Inflammatory macrophage treated with lipopolysaccharide for 1 hour (primary cell): ENCODE data around the gene LMBRD2.
"Not testable (repeated sequence)": the region's sequence is repeated elsewhere in the genome, so short reads cannot be mapped to it uniquely, and the experiment has no call there.

ENCODE experiments used
- DNase-seq, 2 donors: peaks; one replicate each; pipeline ENCODE4 v3.0.0-alpha.2; 2020 to 2022

The LMBRD2 gene

DNA sequence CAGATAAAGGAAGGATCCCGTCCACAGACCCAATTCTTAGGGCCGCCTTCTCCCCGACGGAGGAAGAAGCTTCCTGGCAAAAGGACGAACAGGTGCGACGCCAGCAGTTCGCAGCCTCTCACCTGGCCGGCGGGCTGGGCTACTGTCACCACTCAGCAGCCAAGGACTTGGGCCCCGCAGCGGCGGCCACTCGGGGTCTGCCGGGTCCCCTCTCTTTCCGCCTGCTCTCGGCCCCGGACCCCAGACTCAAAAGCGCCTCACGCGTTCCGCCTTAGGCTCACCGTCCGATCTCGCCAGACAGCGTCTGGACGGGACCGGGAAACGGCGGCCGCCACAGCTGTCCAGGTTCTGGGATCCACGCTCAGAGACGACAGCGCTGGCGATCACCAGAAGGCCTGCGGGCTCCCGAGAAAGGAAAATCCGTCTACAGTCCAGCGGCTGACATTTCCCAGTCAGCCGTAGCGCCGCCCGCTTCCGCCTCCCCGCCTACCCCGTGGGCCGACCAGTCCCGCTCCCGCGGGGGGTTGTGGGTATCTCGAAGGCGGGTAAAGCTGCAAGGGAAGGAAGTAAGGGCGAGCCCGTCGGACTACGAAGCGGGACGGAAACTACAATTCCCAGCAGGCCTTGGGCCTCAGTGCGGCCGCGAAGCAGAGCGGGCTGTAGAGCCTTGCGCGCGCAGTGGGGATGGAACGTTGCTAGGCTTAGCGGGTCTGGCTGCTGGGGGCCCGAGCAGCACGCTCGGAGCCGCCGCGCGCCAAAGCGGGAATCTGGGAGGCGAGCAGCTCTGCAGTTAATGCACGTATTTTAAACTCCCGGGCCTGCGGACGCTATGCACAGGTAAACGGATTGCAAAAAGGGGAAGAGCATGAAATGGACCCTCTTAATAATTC lies at the start of gene LMBRD2, which contains the start of gene SKP2:
Gene LMBRD2 (minus strand): TSS at position 454 of the 890 bp plus-strand sequence. CDS start 8,538 bp downstream, outside the sequence.
Gene SKP2 (plus strand): TSS at position 678 of the 890 bp plus-strand sequence. CDS start 152 bp downstream, at position 830.
- peak; percentile 96 to 97 for DNase-seq

DNA sequence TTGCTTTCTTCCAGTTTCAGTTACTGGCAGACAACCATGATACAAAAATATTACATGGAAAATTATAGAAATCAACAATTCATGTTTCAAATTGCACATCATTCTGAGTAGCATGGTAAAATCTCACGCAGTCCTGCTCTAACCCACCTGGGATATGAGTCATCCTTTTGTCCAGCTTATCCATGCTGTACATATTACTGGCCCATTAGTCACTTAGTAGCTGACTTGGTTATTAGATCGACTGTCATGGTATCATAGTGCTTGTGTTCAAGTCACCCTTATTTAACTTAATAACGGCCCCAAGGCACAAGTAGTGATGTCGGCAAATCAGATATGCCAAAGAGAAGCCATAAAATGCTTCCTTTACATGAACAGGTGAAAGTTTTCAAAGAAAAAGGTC lies 48.8 kb upstream of the LMBRD2 start:
- DNase-seq = no peak

DNA sequence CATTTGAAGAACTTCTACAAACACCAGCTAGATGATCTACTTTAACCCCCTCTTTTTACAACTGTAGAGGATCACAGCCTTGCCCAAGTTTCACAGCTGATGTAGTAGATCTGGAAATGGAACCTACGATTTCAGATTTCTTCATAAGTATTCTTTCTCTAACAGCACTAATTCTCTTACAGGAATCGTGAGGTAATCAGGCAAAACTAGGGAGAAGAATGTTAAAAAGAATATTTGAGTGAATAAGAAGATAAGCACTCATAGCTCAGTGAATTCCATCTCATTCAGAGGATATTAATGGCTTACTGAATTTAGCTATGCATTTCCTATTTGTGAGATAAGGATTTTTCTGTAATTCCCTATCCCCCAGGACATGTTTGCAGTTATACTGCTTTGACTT lies 47.9 kb upstream of the LMBRD2 start:
- DNase-seq = no peak

DNA sequence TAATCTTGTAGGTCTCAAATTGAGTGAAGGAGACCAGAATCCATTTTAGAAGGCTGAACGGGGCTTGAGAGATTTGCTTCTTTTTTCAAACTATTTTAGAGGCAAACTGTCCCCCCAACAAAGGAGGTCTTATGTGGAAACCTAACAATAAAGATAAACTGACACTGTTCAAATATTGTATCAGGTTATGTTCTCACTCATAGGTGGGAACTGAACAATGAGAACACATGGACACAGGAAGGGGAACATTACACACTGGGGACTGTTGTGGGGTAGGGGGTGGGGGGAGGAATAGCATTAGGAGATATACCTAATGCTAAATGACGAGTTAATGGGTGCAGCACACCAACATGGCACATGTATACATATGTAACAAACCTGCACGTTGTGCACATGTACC lies 47.1 kb upstream of the LMBRD2 start:
- DNase-seq = not testable (repeated sequence)

DNA sequence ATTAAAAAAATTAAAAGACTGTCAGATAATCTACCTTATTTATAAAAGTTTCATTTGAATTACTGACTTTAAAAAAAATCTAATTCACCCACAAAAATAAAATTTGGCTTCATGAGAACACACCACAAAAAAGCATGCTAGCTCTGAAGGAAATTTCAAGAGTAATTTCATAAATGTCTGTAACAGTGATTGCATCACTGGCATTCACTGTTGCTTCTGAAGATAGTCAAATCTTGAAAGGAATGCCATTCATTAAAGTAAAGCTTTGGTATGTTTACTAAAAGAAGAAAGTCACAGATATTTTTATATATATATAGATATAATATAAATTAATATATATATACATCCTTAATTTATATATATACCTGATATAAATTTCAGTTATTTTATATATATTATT lies 46.6 kb upstream of the LMBRD2 start:
- DNase-seq = no peak

DNA sequence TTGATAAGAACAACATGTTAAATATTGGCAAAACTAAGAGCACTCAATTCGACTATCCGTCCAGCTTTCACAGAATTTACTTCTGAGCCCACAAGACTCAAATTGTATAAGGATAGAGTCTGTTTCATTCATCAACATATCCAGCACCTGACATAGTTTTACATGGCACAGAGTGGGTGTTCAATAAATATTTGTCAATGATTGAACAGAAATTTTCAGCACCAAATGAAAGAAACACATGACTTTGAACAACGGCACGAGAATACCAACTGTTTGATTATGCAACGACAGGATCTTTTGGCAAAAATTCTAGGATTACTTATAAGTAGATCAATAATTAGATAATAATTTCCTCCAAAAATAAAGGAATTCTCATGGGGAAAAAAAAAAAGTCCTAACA lies 42.1 kb upstream of the LMBRD2 start:
- DNase-seq = no peak

DNA sequence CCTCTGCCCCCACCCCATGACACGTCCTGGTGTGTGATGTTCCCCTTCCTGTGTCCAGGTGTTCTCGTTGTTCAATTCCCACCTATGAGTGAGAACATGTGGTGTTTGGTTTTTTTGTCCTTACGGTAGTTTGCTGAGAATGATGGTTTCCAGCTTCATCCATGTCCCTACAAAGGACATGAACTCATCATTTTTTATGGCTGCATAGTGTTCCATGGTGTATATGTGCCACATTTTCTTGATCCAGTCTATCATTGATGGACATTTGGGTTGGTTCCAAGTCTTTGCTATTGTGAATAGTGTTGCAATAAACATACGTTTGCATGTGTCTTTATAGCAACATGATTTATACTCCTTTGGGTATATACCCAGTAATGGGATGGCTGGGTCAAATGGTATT lies 32.7 kb upstream of the LMBRD2 start:
- DNase-seq = not testable (repeated sequence)

DNA sequence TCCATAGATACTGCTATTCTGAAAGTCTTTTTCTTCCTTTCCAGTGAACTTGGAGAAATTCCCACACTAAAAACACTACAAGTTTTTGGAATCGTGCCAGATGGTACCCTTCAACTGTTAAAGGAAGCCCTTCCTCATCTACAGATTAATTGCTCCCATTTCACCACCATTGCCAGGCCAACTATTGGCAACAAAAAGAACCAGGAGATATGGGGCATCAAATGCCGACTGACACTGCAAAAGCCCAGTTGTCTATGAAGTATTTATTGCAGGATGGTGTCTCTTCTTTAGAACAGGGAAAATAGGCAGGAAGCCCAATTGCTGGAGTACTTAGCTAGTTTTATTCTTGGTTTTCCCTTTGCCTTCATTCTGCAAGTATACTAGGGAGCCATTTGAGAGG lies 30.1 kb upstream of the LMBRD2 start:
- DNase-seq = no peak

DNA sequence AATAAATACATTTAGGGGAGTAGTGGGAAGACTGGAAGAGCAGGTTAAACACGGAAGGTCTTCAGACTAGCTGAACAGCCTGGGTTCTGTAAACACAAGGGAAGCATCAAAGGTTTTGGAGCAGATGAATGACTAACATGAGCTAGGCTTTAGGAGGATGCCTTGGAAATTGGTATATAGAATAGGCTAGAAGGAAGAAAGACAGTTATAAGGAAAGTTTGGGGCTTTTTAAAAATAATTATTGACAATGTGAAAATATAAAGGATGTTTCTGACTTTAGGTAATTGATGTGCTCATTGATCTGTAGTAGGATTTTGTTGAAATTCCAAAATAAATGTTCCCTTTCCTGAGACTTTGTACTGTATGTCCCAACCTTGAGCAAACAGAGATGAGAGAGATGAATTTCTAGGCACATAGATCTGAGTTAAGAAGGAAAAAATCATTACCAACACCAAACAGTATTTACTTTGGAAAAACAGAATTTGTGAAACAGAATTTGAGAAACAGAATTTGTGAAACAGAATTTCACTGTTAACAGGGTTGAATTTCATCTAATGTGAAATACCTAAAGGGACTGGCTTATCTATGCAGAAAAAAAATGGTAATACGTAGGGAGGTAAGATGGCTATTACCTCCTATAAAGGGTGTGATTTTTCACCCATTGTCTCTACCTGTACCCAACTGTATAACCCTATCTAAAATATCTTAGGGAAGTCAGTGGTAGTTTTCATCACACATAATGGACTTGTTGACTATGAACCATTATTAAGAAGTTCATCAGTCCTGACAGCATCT lies 29.1 kb upstream of the LMBRD2 start:
- DNase-seq = no peak

DNA sequence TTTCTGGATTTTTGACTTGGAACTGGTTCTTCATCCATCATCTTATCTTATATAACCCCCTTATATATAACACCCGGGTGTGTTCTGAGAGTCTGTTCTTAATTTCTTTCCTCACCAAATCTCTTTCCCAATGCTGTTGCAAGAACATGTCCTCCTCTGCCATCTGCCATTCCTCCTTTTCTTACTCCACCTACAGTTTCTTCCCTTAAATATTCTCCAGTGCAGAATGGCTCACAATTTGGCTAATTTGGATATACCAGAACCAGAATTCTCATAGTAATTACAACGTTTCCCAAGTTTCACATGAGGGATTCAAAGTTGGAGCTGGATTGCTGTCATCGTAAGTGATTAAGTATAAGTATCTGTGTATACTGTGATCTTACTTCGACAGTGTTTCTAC lies 28.3 kb upstream of the LMBRD2 start:
- no peak for DNase-seq

DNA sequence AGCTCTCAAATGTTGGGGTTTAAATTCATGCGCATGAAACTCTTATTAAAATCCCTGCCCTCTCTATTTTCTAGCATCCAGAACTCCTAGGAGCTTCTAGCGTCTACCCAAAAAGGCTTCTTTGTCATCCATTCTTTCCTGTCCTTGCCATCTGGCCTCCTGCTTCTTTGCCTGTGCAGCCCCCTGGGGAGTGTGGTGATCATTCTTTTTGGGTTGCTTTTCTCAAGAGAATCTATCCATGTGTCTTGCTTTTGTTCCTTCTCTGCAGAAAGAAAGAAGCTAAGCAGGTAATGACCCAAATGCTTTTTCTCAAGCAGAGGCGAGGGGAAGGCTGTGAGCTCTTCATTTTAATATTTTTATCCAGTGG lies 26.8 kb upstream of the LMBRD2 start:
- DNase-seq = no peak

DNA sequence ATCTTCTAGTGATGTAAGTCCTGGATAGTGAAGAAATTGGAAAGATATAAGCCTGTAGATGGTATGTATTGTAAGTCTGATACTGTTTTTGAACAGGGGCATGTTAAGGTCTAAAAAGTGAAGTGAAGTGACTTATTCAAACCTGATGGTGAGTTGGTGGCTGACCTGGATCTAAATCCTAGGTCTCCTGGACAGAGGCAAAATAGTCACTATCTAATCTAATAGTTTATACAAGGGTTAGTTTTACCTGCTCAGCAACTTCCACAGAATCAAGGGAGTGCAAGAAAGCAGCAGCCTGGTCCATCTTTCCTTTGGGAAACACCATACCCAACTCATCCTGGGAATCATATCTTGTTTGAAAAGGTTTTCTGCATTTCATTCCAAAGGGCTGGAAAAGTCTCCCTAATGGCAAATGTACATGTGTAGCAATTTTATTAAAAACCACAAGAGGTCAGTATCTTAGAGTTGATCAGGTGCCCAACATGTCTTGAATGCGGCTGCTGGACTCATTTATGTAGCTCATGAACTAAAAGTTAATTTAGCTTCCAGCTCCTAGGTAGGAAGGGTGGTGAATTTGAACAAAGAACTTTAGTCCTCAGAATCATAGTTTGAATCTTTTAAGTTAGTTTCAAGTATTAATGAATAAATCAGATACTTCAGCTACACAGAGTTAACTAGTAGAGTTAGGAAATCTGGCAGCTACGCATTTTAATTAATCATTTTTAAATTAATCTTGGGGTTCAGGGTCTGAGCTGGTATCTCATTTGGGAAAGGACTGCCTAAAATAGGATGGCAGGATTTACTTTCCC lies 26.2 kb upstream of the LMBRD2 start:
- peak; percentile 9 to 30 for DNase-seq

DNA sequence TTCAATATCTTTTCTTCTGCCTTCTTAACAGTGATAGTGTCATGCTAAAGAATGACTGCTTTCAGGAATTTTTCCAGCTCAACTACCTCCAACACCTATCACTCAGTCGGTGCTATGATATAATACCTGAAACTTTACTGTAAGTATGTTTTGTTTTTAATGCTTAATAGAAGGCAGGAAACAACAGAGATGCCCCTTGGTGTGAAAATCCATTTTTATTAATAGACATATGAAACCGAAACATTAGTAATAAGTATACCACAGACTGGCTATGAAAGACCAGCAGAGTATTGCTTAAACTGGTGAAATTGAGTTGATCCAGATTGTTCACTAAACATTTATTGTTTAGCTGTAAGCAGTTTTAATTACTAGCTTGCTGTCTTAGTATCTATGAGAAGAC lies 25.5 kb upstream of the LMBRD2 start:
- no peak for DNase-seq

DNA sequence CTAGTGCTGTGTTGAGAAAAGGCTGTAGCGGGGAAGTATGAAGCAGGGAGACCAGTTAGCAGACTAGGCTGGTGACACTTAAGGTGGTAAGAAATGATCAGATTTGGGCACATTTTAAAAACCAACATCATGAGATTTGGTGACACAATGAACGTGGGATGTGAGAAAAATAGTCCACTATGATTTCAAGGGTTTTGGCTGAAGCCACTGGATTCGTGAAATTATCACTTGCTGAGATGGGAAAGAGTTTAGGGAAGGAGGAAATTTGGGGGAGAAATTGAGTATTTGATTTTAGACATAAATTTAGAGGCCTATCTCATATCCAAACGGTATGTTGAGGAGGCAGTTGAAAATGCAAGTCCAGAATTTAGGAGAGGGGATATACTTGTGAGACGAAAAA lies 23.4 kb upstream of the LMBRD2 start:
- no peak for DNase-seq

DNA sequence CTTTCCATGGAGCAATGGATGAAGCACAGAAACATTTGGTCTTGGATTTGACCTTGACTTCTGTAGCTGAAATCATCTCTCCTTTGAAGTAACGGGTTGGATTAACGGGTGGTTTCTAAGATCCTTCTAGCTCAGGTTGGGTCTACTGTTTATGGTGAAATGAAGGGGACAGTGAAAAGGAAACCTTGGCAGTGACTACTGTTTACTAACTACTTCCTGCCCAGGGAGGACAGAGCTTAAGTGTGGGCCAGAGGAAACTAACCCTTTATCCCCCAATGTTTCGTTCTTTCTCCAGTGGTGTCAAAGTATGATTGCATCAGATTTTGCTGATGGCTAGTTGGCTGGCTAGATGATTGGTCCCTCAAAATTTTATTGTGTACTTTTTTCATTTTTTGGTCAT lies 22.4 kb upstream of the LMBRD2 start:
- DNase-seq = no peak

DNA sequence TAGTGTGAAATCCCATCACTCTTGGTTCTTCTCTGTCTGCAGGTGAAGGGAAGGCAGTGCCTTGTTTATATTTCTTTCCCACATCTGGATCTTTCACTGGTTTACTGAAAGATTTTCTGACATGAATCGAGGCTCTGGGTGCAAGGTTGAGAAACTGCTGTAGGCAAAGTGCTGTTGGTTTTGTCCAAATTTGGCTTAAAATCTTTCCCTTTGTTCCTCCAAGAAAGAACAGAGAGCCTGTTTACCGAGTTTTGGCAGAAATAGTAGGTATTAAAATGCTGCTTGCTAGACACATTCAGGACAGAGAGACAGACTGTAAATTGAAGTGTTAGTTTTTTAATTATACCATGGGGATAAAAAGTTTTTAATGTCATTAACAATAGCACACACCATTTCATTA lies 21.7 kb upstream of the LMBRD2 start:
- DNase-seq = no peak

DNA sequence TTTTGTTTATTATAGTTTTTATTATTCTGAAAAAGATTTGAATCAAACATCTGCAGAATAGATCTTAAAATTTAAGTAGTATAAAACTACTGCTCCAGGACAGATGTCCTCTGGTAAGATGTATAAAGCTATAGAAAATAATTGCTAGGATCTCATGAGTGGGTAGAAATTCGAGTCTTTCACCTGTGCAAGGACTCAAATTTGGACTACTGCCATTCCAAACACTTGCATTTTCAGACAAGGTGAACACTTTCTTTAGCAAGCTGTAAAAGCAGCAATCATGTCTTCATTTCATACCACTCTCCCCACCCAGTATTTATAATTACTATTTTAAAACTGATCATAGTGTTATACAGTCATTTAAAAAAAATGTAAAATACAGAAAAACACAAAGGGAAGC lies 20.9 kb upstream of the LMBRD2 start:
- no peak for DNase-seq

DNA sequence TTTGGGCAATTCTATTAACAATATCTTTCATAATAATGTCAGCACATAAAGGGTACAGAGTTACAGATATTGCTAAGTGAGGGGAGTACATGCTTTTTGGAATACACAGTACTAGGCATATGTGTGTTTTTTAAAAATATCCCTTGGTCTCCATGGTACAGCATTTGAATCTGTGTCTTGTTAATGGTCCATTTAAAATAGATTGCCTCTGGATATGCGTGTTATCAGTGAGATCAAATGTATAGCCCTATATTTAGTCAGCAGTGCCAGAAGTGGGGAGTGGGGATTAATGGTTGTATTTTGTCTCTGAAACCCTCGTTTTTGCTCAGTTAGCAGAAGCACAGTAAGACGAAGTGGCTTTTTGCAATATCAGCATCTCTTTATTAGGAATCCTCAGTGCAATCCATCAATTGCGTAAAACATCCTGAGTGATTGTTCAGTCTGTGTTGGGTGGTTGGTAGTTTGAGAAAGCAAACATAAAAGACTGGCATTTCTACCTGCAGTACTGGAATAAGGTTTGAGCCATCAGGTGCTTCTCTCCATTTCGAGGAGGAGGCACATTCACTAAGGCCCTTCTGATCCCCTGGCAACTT lies 19.2 kb upstream of the LMBRD2 start:
- DNase-seq = no peak

DNA sequence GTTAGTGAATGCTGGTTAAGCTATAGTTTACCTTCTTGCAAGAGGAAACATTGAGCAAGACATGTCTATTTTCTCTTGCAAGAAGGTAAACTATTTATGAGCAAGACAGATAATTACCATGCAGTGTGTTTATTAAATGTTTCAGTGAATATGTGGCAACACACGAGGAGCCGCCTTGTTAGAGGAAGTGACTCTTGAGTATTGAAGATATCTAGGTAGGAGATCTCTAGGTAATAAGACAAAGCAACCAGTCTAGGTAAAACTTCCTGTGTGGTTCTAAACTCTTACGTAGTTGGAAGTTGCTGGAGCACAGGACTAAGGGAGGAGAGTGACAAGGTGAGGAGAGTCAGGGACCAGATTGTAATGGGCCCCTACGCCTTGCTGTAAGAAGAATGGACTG lies 17.1 kb upstream of the LMBRD2 start:
- no peak for DNase-seq

DNA sequence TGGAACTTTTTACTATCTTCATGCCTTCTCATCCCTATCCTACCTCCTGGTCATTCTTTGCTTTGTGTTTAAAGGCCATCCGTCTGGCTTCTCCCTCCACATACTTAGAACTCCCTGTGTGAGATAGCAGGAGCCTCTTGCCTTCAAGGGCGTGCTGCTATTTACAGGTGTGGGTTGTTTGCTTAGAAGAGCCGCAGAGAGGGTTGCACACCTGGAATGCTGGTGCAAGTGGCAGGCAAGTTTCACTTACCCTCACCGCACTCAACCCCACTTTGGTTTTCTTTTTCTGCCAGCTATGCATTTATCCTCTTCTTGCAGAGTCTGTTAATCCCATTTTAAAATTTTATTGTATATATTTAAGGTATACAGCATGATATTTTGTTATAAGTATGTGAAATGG lies 12.8 kb upstream of the LMBRD2 start:
- DNase-seq = no peak

DNA sequence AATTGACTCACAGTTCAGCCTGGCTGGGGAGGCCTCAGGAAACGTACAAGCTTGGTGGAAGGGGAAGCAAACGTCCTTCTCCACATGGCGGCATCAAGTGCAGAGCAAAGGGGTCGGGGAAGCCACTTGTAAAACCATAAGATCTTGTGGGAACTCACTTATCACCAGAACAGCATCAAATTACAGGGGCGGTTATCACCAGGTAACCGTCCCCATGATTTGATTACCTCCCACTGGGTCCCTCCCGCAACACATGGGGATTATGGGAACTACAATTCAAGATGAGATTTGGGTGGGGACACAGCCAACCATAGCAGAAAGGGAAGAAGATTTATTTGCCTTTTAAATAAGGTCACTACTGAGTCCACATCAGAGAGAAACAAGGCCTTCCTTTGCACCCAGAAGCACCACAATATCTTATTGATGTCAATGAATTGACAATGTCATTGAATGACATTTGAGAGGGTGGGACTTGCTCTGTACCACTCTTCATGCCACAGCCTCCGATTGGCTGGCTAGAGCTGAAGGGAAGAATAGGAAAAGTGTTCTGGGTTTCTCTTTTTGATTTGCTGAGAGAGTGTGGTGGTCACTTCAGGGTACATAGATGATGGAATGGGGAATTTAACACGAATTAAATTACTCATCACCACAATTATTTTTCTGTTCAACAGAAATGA lies 11.3 kb upstream of the LMBRD2 start:
- no peak for DNase-seq

DNA sequence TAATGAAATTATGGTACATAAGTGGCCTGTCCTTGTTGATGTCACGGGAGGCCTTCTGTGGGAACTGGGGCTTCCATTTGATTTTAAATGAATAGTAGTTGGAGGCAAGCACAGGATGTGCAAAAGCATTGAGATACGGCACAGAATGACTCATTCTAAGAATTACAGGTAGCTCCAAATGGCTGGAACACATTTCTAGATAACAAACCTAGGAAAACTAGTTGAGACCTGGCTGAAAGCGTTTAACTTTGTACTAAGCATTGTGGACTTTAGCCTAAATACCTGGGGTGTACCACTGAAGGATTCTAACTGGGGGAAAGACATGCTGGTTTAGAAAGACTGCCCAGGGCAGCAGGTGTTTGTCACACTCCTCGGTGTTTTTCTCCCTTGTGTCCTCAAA lies 9.7 kb upstream of the LMBRD2 start:
- DNase-seq = no peak
